Mucosa of descending colon (tissue), 3 donors: ENCODE measurements around the gene WHAMM. TPM values are rescaled to one million over a fixed set of nuclear protein-coding genes. Genes with fewer than 3 reads are reported as not detected.
A peak's percentile ranks its signal among the peaks of the same experiment; 100 is the strongest.

Source experiments
- ATAC-seq: fragments of 200-7000 bp; cut with Tn5 transposase; one replicate; pipeline ENCODE4 v1.9.1; 2020; ENCODE audit warnings: mild to moderate bottlenecking, moderate library complexity
- DNase-seq, 3 donors: peaks; one replicate each; pipeline ENCODE4 v3.0.0-alpha.2; 2020
- H3K36me3 ChIP-seq: fragments of 200-600 bp; one replicate; pipeline ENCODE4 v1.8.0; 2021; ENCODE audit warnings: low read depth, mild to moderate bottlenecking
- H3K4me1 ChIP-seq: fragments of 200-600 bp; one replicate; pipeline ENCODE4 v1.8.0; 2021; ENCODE audit warnings: low read depth, mild to moderate bottlenecking
- H3K4me3 ChIP-seq: fragments of 200-600 bp; one replicate; pipeline ENCODE4 v1.8.0; 2021; ENCODE audit warnings: mild to moderate bottlenecking
- H3K9me3 ChIP-seq: fragments of 200-600 bp; one replicate; pipeline ENCODE4 v1.8.0; 2021; ENCODE audit warnings: mild to moderate bottlenecking
- intact Hi-C, 2 donors: fragments of 100-400 bp; cut with DNase I in 1 of 2; cut with micrococcal nuclease in 1 of 2; formaldehyde crosslinking; loops; one replicate each; pipeline versions ENCODE4 v1.11.0 to v1.11.1; 2022; cut with DNase I, micrococcal nuclease
- total RNA-seq, 3 donors: library from RNA; stranded (reverse); fragmentation: NEBNext Ultra II Directional in 2 of 3; extraction: Animal tissue kit (Norgen Biotek cat#: 25700) in 2 of 3; gene quantifications; one replicate each; pipeline versions ENCODE4 v1.2.1 to v1.2.4, GENCODE V29; 2021 to 2023
- TF ChIP-seq, protein P1 (sequence below): fragments of 200-600 bp; IDR thresholded peaks from one replicate; pipeline ENCODE4 v1.8.0; 2022; ENCODE audit warnings: antibody characterized with exemption, mild to moderate bottlenecking
- donor health status: DM: no; HTN: no; CAD: no; lungs with moderate emphysema.
- donor health status: DM: no; HTN: no; CAD: no.
- donor health status: DM: no; HTN: yes; CAD: no.

Gene WHAMM
- total RNA-seq, 3 donors from 2014 or later, result 10.8 to 13.2 (median 11.4) TPM

DNA sequence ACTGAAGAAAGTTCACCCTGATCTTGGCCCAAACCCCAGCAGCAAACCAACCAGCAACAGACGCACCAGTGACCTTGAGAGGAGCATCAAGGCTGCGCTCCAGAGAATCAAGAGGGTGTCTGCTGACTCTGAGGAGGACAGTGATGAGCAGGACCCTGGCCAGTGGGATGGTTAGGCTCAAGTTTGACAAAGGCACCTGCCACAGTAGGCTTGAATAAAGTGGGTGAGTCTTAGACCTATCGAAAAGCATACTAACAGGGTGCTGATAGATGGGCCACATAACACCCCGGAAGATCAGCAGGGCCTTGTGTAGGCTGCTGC is 23.9 kb downstream of the WHAMM start:
- no peaks in the 10 kb centered on the region for H3K9me3 ChIP-seq
- H3K4me3 ChIP-seq, result no peak overlapping the region
- TF ChIP-seq, protein P1, sequence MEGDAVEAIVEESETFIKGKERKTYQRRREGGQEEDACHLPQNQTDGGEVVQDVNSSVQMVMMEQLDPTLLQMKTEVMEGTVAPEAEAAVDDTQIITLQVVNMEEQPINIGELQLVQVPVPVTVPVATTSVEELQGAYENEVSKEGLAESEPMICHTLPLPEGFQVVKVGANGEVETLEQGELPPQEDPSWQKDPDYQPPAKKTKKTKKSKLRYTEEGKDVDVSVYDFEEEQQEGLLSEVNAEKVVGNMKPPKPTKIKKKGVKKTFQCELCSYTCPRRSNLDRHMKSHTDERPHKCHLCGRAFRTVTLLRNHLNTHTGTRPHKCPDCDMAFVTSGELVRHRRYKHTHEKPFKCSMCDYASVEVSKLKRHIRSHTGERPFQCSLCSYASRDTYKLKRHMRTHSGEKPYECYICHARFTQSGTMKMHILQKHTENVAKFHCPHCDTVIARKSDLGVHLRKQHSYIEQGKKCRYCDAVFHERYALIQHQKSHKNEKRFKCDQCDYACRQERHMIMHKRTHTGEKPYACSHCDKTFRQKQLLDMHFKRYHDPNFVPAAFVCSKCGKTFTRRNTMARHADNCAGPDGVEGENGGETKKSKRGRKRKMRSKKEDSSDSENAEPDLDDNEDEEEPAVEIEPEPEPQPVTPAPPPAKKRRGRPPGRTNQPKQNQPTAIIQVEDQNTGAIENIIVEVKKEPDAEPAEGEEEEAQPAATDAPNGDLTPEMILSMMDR, result no peak
- H3K4me1 ChIP-seq, result no peaks in the 10 kb centered on the region
- intact Hi-C loops, result no loop called here
- ATAC-seq (no peak), DNase-seq (no peak)
- H3K36me3 ChIP-seq, result peaks cover 11% of the 10 kb centered on the region

DNA sequence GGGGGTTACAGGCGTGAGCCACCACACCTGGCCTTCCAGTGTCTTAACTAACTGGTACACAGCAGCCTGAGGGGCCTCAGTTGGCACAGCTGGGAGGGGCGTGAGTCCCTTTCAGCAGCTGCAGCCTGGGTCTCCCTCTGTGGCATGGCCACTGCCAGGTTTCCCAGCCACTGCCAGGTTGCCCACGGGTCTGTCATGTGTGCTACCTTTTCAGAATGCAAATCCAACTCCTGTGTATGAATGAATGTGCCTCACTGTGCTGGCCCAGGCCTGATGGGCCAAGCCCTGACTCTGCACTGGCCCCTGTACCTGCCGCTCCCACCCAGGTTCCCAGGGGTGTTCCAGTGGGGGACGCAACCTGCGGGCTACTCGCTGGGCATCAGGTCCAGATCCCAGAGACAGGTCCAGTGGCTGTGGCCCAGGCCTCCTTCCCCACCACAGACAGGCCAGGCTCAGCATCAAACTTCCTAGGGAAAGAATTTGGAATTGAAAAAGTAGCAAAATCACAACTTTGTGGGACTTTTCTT is 26.0 kb downstream of the WHAMM start:
- H3K36me3 ChIP-seq, result no peaks in the 10 kb centered on the region

DNA sequence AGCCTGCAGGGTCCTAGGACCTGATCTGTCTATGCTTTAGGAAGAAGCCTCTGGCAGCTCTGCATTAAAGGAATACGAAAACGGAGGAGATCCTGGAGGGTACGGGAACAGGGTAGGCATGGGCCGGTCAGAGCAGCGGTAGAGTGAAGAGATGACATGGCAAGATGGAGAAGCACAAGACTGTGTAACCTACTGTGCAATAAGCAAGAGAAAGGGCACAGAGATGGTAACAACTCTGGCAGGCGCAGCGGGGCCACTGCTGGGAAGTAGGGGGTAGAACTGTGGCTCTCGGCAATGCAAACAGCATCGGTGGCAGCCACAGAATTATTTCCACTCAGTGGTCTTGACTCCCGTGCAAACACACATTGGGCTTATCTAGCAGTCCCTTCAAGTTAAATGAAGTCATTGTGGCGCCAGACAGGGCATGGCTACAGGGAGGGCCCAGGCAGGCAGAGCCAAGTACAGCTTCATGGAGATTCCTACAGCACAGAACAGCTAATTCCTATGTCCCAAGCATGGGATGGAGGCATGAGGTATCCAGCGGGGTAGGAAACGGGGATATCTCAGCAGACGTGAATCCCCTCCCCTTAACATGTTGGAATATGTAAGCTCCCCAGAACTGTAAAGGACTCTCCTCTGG is 28.8 kb downstream of the WHAMM start:
- H3K4me3 ChIP-seq, result no peak overlapping the region
- no peaks in the 10 kb centered on the region for H3K36me3 ChIP-seq
- intact Hi-C loops, result no loop called here
- no peaks in the 10 kb centered on the region for H3K4me1 ChIP-seq
- DNase-seq (no peak), ATAC-seq (peak; percentile 7)
- TF ChIP-seq, protein P1, result no peak
- no peaks in the 10 kb centered on the region for H3K9me3 ChIP-seq

More for the DNA sequence above, 26.0 kb downstream of the WHAMM start:
- DNase-seq (no peak), ATAC-seq (no peak)
- intact Hi-C loops, result no loop called here
- Histone ChIP-seq H3K9me3 (no peaks in the 10 kb centered on the region), H3K4me1 (no peaks in the 10 kb centered on the region), H3K4me3 (no peak overlapping the region)
- TF ChIP-seq, protein P1, result no peak

DNA sequence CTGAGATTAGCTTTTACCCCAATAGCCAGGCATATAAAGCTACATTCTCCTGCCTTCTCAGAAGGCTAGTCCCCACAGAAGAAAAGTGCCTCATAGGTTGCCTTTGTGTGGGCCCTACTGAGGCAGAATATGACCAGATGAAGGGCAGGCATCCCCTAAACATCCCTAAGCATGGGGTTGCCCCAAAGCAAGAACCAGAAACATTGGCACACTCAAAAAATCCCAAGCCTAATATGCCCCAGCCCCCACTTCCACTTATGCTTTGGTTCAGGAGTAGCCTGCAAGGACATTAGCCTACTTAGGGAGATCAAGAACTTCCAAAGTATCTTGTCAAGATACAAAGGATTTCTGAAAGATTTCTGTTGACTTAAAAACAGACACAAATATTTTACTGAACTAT is 29.7 kb downstream of the WHAMM start:
- DNase-seq (no peak), ATAC-seq (no peak)
- intact Hi-C loops, result no loop called here
- H3K36me3 ChIP-seq, result no peaks in the 10 kb centered on the region
- no peaks in the 10 kb centered on the region for H3K9me3 ChIP-seq
- H3K4me3 ChIP-seq, result no peak overlapping the region
- no peaks in the 10 kb centered on the region for H3K4me1 ChIP-seq
- TF ChIP-seq, protein P1, result no peak

DNA sequence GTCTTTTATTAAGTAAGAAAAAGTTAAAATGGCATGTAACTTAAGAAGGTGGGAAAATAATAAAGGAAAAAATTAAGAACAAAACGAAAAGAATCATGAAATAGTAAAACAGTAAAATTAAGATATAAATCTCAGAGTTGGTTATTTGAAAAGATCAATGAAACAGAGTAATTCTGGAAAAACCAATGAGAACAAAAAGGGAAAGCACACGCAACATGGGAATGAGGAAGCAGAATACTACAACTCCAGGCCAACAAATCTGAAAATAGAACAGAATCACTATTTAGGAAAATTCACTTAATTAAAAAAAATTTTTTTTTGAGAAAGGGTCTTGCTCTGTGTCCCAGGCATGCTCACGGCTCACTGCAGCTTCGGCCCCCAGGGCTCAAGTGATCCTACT is 30.7 kb downstream of the WHAMM start:
- no peaks in the 10 kb centered on the region for H3K4me1 ChIP-seq
- DNase-seq (no peak), ATAC-seq (no peak)
- intact Hi-C loops, result no loop called here
- no peaks in the 10 kb centered on the region for H3K9me3 ChIP-seq
- TF ChIP-seq, protein P1, result no peak
- no peak overlapping the region for H3K4me3 ChIP-seq
- no peaks in the 10 kb centered on the region for H3K36me3 ChIP-seq

DNA sequence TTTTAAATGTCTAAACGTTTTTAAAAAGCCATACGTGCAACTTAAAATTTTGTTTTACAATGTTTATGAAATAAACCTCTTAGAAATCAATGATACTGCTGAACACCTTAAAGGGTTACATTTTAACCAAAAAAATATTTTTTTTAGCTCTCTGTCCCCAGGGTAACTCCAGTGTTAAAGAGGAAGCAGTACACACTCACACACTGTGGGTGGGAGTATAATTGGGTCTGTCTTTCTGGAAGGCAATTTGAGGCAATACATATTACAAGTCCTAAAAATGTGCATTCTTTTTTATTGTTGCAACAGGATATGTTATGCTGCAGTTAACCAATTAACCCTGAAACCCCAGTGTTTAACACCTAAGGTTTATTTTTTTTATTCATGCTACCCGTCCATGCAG is 34.1 kb downstream of the WHAMM start:
- TF ChIP-seq, protein P1, result no peak

More for the DNA sequence above, 34.1 kb downstream of the WHAMM start:
- intact Hi-C loops, result no loop called here
- H3K4me1 ChIP-seq, result no peaks in the 10 kb centered on the region
- DNase-seq (no peak), ATAC-seq (no peak)
- H3K4me3 ChIP-seq, result no peak overlapping the region
- no peaks in the 10 kb centered on the region for H3K9me3 ChIP-seq
- no peaks in the 10 kb centered on the region for H3K36me3 ChIP-seq
